NT2/D1 (cell line): ENCODE results near the gene CEP78.

Experiments used
- DNase-seq: peaks from one replicate; pipeline ENCODE4 v3.0.0-alpha.2; 2011; ENCODE audit warnings: low read depth, low spot score
- H3K27me3 ChIP-seq: 2 replicates; pipeline ENCODE4 v1.6.0; 2011; ENCODE audit warnings: mild to moderate bottlenecking; ENCODE audit not compliant: insufficient read length, insufficient read depth
- H3K36me3 ChIP-seq: 2 replicates; pipeline ENCODE4 v1.6.1; 2011; ENCODE audit warnings: mild to moderate bottlenecking, low read length, mixed read lengths; ENCODE audit not compliant: insufficient read depth, insufficient read length
- H3K4me1 ChIP-seq: 2 replicates; pipeline ENCODE4 v1.5.1; 2011; ENCODE audit not compliant: insufficient read depth, insufficient read length
- H3K4me3 ChIP-seq: 2 replicates; pipeline ENCODE4 v1.5.1; 2011; ENCODE audit warnings: low read depth; ENCODE audit not compliant: insufficient read length
- H3K9ac ChIP-seq: 2 replicates; pipeline ENCODE4 v1.6.0; 2011; ENCODE audit warnings: low read depth; ENCODE audit not compliant: insufficient read length
- H3K9me3 ChIP-seq: 2 replicates; pipeline ENCODE4 v1.5.1; 2011; ENCODE audit warnings: mild to moderate bottlenecking, low read length; ENCODE audit not compliant: insufficient read depth
- SUZ12 ChIP-seq: IDR thresholded peaks from 2 replicates; pipeline ENCODE4 v1.6.1; 2011; ENCODE audit not compliant: insufficient read length, insufficient read depth; ENCODE audit errors: extremely low read depth
- YY1 ChIP-seq: IDR thresholded peaks from 2 replicates; pipeline ENCODE4 v1.6.1; 2011; ENCODE audit not compliant: insufficient read length, insufficient read depth
- ZNF274 ChIP-seq: IDR thresholded peaks from 2 replicates; pipeline ENCODE4 v1.6.1; 2011; ENCODE audit warnings: mild to moderate bottlenecking, low read depth, low read length

CEP78 gene

DNA sequence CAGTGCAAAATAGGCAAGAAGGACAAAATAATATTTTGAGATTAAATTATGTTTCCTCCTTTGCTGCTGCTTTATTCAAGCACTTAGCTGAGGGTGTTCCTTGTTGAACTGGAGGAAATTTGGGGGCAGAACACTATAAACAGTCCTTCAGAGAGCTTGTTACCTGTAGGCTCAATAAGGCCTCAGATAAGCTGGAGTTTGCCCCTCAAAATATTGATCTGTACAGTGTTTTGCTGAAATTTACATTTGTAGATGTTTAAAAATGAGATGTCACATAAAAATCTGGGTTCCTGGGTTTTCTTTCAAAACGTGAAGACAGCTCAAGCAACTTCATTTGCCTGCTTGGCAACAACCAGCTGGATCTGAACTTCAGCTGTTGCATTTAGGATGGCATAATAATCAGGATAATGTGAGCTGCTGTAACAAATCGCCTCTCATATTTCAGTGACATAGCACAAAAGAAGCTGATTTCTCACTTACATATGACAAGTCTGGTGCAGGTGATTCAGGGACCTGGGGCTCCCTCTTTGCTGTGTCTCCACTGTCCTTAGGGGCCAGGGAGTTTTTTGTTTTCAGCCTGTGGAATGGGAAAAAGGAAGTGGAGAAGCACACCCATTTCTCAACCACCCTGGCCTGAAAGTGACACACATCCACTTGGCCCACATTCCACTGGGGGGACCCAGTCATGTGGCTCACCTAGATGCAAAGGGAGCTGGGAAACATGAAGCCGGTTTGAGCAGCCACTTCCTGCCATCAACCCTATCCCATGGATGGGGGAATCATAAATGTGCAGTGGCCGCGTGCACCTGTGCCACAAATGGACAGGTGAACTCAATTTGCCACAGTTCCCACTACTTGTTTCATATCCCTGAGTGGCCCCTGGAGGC is 58.7 kb downstream of the CEP78 start:
- no peaks in the 10 kb centered on the region for H3K4me1 ChIP-seq
- no peaks in the 10 kb centered on the region for H3K36me3 ChIP-seq
- no peak overlapping the region for H3K9ac ChIP-seq
- no peaks in the 10 kb centered on the region for H3K9me3 ChIP-seq
- TF ChIP-seq ZNF274, result no peak
- no peak for TF ChIP-seq SUZ12
- no peak for TF ChIP-seq YY1
- H3K27me3 ChIP-seq, result no peaks in the 10 kb centered on the region
- no peak overlapping the region for H3K4me3 ChIP-seq
- DNase-seq, result no peak

DNA sequence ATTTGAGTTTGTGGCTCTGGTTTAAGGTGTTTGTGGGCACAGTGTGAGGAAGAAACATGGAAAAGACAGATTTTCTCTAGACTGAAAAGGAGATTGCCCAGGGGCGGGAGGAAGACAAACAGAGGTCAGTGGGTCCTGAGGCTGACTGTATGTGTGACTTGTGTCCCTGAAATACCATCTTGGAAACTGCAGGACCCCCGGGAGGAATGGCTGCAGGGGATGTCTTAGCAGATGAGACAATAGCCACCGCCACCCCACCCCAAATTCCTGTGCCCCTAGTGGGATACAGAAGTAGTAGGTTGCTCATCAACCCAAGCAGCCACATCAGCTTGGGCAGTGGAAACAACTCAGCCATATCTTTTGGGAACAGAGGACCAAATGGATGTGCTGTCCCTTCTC is 59.3 kb downstream of the CEP78 start:
- Histone ChIP-seq H3K36me3 (peaks cover 3% of the 10 kb centered on the region), H3K4me3 (no peak overlapping the region), H3K27me3 (no peaks in the 10 kb centered on the region), H3K9me3 (no peaks in the 10 kb centered on the region), H3K4me1 (no peaks in the 10 kb centered on the region), H3K9ac (no peak overlapping the region)
- no peak for DNase-seq
- TF ChIP-seq YY1 (no peak), ZNF274 (no peak), SUZ12 (no peak)

DNA sequence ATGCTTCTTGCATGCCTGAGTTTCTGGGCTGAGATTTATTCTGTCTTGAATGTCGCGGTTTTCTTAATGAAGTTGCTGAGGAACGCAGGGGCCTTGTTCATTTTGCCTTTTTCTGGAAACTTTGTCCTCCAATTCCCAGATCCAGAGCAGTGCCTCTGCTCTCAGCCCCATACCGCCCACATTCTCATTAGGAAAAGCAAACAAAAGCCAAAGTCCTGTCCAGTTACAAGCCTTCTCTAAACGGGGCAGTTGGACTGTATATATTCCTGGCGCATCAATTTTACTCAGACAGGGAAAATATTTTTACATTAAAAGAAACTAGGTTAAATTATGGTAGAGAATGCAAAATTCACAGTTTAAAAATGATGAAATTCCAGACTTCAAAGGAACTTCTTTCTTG is 59.9 kb downstream of the CEP78 start:
- no peak for TF ChIP-seq YY1
- no peak for TF ChIP-seq SUZ12

DNA sequence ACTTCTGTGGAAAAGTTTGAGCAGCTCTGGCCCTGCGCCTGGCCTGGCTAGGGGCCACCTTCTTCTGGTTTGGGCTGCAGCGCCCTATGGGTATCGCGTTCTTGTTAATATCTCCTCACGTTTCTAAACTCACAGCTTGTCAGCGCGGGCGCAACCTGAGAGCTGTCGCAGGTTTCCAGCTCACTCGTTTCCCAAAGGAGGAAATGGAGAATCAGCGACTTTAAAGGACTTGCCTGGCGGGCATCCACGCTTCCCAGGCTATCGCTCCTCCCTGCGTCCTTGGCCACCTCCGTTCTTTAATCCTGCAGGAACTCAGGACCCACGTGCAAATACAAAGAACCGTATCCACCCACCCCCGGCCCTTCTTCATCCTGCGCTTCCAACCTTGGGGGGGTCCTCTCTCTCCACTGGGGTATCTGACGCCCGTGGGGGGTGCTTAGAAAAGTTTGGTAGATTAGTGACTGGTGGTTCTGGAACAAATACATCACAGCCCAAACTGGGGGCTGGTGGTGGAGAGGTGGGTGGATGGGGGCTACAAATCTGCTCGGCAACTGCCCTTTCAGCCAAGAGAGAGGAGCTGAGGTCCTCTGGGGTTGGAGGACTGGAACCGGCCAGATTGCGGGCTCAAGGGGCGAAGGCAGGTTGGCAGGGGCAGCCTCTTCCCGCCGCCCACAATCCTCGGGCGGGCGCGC is 60.5 kb downstream of the CEP78 start:
- no peaks in the 10 kb centered on the region for H3K27me3 ChIP-seq
- TF ChIP-seq SUZ12 (no peak), ZNF274 (no peak), YY1 (no peak)
- DNase-seq, result peak; percentile 38
- H3K9ac ChIP-seq, result peak overlapping the region; percentile 93
- no peaks in the 10 kb centered on the region for H3K4me1 ChIP-seq
- H3K36me3 ChIP-seq, result peaks cover 15% of the 10 kb centered on the region
- H3K9me3 ChIP-seq, result no peaks in the 10 kb centered on the region
- H3K4me3 ChIP-seq, result peak overlapping the region; percentile 97

More for the DNA sequence above, 59.9 kb downstream of the CEP78 start:
- Histone ChIP-seq H3K36me3 (peaks cover 9% of the 10 kb centered on the region), H3K9ac (peak overlapping the region; percentile 93), H3K9me3 (no peaks in the 10 kb centered on the region), H3K27me3 (no peaks in the 10 kb centered on the region), H3K4me3 (peak overlapping the region; percentile 97), H3K4me1 (no peaks in the 10 kb centered on the region)
- no peak for DNase-seq

DNA sequence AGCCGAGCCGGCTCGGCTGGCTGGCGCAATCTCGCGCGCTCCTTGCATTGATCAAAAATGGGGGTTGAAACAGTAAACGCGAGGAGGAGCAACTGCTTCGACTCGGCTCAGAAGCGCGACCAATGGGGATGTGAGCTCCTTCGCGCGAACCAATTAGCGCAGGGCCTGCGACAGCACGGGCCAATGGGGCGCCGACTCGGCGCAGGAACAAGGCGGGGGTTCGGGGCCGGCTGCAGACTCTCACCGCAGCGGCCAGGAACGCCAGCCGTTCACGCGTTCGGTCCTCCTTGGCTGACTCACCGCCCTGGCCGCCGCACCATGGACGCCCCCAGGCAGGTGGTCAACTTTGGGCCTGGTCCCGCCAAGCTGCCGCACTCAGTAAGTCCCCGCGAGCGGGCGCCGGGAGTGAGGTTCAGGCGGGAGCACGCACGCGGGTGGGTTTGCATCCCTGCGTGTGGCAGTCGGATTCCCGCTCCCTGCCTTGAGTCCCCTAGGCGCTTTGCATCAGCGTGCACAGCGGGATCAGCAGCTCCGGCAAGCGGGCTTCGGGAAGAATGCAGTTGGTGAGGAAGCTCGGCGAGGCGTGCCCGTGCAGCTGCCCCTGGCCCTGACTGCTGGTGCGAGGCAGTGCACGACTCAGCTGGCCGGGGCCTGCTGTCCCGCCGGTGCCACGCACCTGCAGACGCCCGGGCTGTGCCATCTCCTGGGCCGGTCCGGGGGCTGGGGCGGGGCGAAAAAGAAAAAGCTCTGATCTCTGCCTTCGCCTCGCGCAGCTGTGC is 61.2 kb downstream of the CEP78 start, which contains the start of gene PSAT1:
Gene PSAT1 (plus strand): TSS at position 233 of the 779 bp plus-strand sequence. CDS start 86 bp downstream, at position 319.
- peaks cover 22% of the 10 kb centered on the region for H3K36me3 ChIP-seq
- DNase-seq, result peak; percentile 96
- peak within 1 kb of the TSS; percentile 97 for H3K4me3 ChIP-seq
- H3K9ac ChIP-seq, result peak within 1 kb of the TSS; percentile 97
- H3K9me3 ChIP-seq, result no peaks in the 10 kb centered on the region
- H3K4me1 ChIP-seq, result no peaks in the 10 kb centered on the region
- no peaks in the 10 kb centered on the region for H3K27me3 ChIP-seq
- TF ChIP-seq YY1 (no peak), SUZ12 (no peak), ZNF274 (no peak)

DNA sequence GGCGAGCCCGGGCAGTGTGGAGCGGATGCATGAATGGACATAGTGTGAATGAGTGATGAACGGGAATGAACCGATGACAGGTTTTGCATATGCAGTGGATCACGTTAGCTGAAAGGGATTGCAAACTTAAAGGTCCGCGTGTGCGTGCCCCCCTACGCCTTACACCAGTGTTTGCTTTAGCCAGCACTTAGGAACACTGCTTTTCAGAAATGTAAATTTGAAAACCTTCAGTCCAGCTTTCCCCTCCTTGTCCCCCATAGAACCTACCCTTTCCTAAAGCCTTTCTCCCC is 61.7 kb downstream of the CEP78 start:
- no peak for DNase-seq
- H3K9ac ChIP-seq, result peak overlapping the region; percentile 97
- H3K4me3 ChIP-seq, result peak overlapping the region; percentile 97
- no peaks in the 10 kb centered on the region for H3K9me3 ChIP-seq
- H3K27me3 ChIP-seq, result no peaks in the 10 kb centered on the region
- H3K36me3 ChIP-seq, result peaks cover 27% of the 10 kb centered on the region
- no peaks in the 10 kb centered on the region for H3K4me1 ChIP-seq
- TF ChIP-seq SUZ12, result no peak
- TF ChIP-seq YY1, result no peak
- no peak for TF ChIP-seq ZNF274
